Heart left ventricle (tissue), 13 donors: Measurements from ENCODE around the gene CRY1.

ENCODE experiments used
- POLR2A ChIP-seq, 2 donors: fragments of 450-650 bp; IDR thresholded peaks; one replicate each; pipeline ENCODE4 v1.6.1; 2017; ENCODE audit warnings: antibody characterized with exemption in 2 of 2, mild to moderate bottlenecking in 2 of 2, moderate library complexity in 2 of 2
- TF ChIP-seq, protein P1 (sequence below), 12 donors: fragments of 200-600 bp; sonication (generic) in 4 of 12; IDR thresholded peaks; one replicate each; pipeline versions ENCODE4 v1.5.0 to v1.8.0; 2018 to 2022; ENCODE audit warnings: antibody characterized with exemption in 12 of 12, mild to moderate bottlenecking in 5 of 12
- donor health status: ischemic (EF 13 %, LVEDD 7.1; RV severe dilation, severe dysfunction).
- donor health status: DM: no; HTN: yes; CAD: no.
- donor health status: DM: no; HTN: no; CAD: no.
- donor health status: ischemic (EF 25% LVEDD 6.9; RV normal size, moderate dysfunction).
- donor health status: ischemic (EF 25% LVEDD 5.7; RV mildly dilated, moderate dysfunction).
- donor health status: ischemic (EF 35%, LVEDD 5.7; RV mildly dilated, moderate dysfunction).
- donor health status: nonischemic (EF 11% LVEDD 7.7; RV severe dilation, severe dysfunction).
- donor health status: DM: yes; HTN: yes; CAD: no.
- donor health status: PGD.
- donor health status: ischemic (EF 29% LVEDD 5.4; RV normal size, mild dysfunction).
- donor health status: nonischemic (EF 23%, LVEDD 6.1; RV moderate dilation, normal function).

DNA sequence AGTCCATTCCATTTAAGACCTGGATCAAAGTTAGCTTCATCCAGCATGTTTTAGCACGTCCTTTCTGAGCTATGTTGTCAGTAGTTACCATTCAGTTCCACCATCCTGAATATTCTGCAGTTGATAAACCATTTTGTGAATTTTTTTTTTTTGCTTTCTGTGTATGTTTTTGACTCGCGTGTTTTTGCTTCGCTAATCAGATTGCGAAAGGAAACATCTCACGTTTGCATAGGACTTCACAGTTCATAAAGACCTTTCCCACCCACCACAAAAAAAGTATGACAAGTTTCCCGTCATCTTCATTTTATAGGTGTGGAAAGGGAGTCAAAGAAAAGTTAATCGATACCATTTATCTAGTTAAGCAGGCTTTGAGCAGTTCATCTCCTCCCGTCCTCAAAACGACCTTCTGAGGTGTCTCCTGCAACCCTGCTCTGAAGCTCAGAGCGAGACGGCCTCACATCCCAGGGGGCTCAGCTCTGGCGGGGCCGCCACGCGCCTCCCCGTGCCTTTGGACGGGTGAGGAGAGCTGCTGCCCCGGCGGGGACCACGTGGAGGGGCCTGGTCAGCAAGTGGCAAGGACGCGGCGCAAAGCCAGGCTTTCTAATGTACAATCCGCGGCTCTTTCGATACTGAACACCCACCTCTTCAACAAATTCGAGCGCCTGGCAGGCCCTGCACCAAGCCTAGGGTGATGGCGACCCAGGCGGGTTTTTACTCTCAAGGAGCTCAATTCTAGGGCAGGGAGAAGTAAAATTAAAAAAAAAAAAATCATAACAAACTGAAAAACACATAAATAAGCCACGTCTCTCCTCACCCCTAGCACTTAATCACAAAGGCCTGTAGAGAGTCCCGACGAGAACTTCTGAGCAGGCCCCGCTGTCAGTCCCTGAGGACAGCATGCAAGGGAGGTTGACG is 138.6 kb downstream of the CRY1 start:
- TF ChIP-seq, protein P1, sequence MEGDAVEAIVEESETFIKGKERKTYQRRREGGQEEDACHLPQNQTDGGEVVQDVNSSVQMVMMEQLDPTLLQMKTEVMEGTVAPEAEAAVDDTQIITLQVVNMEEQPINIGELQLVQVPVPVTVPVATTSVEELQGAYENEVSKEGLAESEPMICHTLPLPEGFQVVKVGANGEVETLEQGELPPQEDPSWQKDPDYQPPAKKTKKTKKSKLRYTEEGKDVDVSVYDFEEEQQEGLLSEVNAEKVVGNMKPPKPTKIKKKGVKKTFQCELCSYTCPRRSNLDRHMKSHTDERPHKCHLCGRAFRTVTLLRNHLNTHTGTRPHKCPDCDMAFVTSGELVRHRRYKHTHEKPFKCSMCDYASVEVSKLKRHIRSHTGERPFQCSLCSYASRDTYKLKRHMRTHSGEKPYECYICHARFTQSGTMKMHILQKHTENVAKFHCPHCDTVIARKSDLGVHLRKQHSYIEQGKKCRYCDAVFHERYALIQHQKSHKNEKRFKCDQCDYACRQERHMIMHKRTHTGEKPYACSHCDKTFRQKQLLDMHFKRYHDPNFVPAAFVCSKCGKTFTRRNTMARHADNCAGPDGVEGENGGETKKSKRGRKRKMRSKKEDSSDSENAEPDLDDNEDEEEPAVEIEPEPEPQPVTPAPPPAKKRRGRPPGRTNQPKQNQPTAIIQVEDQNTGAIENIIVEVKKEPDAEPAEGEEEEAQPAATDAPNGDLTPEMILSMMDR (IDR thresholded peaks at IDR 0.05), result no peak
- no peak for TF ChIP-seq POLR2A (IDR thresholded peaks at IDR 0.05)
